Measurements from ENCODE around the gene MBOAT7.

MBOAT7 gene

GRCh38 chr19:54168174-54168917, 21.0 kb downstream of the MBOAT7 start:
- TF ChIP-seq, protein P1, sequence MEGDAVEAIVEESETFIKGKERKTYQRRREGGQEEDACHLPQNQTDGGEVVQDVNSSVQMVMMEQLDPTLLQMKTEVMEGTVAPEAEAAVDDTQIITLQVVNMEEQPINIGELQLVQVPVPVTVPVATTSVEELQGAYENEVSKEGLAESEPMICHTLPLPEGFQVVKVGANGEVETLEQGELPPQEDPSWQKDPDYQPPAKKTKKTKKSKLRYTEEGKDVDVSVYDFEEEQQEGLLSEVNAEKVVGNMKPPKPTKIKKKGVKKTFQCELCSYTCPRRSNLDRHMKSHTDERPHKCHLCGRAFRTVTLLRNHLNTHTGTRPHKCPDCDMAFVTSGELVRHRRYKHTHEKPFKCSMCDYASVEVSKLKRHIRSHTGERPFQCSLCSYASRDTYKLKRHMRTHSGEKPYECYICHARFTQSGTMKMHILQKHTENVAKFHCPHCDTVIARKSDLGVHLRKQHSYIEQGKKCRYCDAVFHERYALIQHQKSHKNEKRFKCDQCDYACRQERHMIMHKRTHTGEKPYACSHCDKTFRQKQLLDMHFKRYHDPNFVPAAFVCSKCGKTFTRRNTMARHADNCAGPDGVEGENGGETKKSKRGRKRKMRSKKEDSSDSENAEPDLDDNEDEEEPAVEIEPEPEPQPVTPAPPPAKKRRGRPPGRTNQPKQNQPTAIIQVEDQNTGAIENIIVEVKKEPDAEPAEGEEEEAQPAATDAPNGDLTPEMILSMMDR (conservative IDR thresholded peaks at IDR 0.05; ENCODE audit: low read depth, low read length): peak; percentile 94
- no peak overlapping the region for H3K4me3 ChIP-seq (ENCODE audit: low read length)
- no peak for DNase-seq (ENCODE audit: low read depth)

DNA sequence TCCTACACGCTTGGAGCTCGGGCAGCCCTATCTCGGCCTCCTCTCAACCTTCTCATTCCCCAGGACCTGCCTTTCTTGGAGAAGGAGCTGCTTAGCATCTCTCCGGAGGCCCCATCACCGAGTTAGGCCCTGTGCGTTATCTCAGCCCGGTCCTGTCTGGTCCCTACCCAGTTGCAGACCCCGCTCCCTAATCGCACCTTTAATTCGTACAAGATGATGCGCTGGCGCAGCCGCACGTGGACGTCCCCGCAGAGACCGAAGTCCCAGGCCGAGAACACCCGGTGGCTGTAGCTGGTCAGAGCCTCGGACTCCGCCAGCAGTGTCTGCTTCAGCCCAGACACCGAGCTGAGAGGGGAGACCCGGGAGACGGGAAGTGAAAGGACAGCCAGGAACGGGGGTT, 24.2 kb downstream of the MBOAT7 start:
- TF ChIP-seq, protein P1 (conservative IDR thresholded peaks at IDR 0.05; ENCODE audit: low read depth, low read length): no peak

DNA sequence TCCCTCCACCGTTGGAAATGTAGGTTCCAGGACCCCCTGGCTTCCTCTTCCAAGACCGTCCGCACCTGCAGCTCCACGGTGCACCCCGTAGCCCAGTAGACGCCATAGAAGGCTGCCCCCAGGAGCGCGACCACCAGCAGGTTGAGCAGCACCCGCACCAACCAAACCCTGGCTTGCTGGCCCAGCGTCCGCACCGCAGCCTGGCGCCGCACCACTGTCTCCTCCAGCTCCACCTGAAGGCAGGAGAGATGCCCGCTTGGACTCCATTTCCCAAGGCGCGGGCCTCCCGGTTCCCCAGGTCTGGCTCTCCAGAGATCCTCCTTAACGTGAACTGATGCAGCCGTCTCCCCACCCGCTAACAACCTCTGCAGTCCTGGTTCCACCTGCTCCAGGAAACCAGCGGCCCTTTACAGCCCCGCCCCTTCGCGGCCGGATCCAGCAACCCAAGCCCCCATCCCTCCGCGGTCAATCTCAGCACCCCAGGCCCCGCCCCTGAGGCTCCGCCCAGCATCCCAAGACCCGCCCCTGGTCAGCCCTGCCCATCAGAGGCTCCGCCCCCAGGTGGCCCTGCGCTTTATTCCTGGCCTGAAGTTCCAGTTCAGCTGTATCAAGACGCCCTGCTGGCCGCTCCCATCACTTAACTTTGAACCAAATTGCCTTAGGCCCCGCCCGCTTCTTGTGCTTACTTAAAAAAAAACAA, 24.9 kb downstream of the MBOAT7 start:
- TF ChIP-seq, protein P1 (conservative IDR thresholded peaks at IDR 0.05; ENCODE audit: low read depth, low read length): no peak
- no peak overlapping the region for H3K4me3 ChIP-seq (ENCODE audit: low read length)
- no peak for DNase-seq (ENCODE audit: low read depth)

More for the DNA sequence above, 24.2 kb downstream of the MBOAT7 start:
- no peak for DNase-seq (ENCODE audit: low read depth)
- H3K4me3 ChIP-seq (ENCODE audit: low read length): no peak overlapping the region

- TF ChIP-seq, protein P1 (conservative IDR thresholded peaks at IDR 0.05; ENCODE audit: low read depth, low read length): no peak
- DNase-seq (ENCODE audit: low read depth): no peak
- H3K4me3 ChIP-seq (ENCODE audit: low read length): no peak overlapping the region
These were observed 26.5 kb downstream of the MBOAT7 start for GRCh38 chr19:54162884-54163283.

- TF ChIP-seq, protein P1 (conservative IDR thresholded peaks at IDR 0.05; ENCODE audit: low read depth, low read length): no peak
- DNase-seq (ENCODE audit: low read depth): no peak
- H3K4me3 ChIP-seq (ENCODE audit: low read length): peak overlapping the region; percentile 42
These were observed 27.1 kb downstream of the MBOAT7 start for GRCh38 chr19:54162241-54162805.

- H3K4me3 ChIP-seq (ENCODE audit: low read length): peak overlapping the region; percentile 76
- no peak for DNase-seq (ENCODE audit: low read depth)
- TF ChIP-seq, protein P1 (conservative IDR thresholded peaks at IDR 0.05; ENCODE audit: low read depth, low read length): no peak
These were observed 28.5 kb downstream of the MBOAT7 start for GRCh38 chr19:54160854-54161253.
